ENCODE results near the gene LANCL2.

Gene LANCL2

GRCh38 chr7:55472928-55473725, 108.0 kb downstream of the LANCL2 start:
- no peak for DNase-seq

GRCh38 chr7:55473932-55474331, 108.8 kb downstream of the LANCL2 start:
- DNase-seq, result no peak

- peak in 2 of 5 experiments; percentile 44 to 49 for DNase-seq
These were observed 110.1 kb downstream of the LANCL2 start for GRCh38 chr7:55474944-55475854.

- no peak for DNase-seq
These were observed 111.0 kb downstream of the LANCL2 start for GRCh38 chr7:55475855-55476803.

GRCh38 chr7:55476852-55477780, 112.0 kb downstream of the LANCL2 start:
- no peak for DNase-seq

GRCh38 chr7:55477781-55478374, 112.7 kb downstream of the LANCL2 start:
- DNase-seq, result no peak

GRCh38 chr7:55478700-55479099, 113.6 kb downstream of the LANCL2 start:
- no peak for DNase-seq

GRCh38 chr7:55481155-55481554, 116.0 kb downstream of the LANCL2 start:
- no peak for DNase-seq

GRCh38 chr7:55483046-55483445, 117.9 kb downstream of the LANCL2 start:
- no peak for DNase-seq
